Tibial nerve (tissue), 4 donors: ENCODE data around the gene MTFR1L. TPM values are rescaled to one million over a fixed set of nuclear protein-coding genes. Genes with fewer than 3 reads are reported as not detected.
A peak's percentile ranks its signal among the peaks of the same experiment; 100 is the strongest.

ENCODE experiments used
- DNase-seq, 2 donors: peaks; one replicate each; pipeline ENCODE4 v3.0.0-alpha.2; 2019; ENCODE audit warnings: low spot score in 2 of 2
- H3K27ac ChIP-seq, 4 donors: fragments of 200-600 bp; sonication (generic) in 3 of 4; one replicate each; pipeline ENCODE4 v1.5.1; 2017 to 2019; ENCODE audit warnings: mild to moderate bottlenecking in 1 of 4
- H3K27me3 ChIP-seq, 2 donors: fragments of 200-600 bp; sonication (generic) in 1 of 2; one replicate each; pipeline versions ENCODE4 v1.5.1 to v1.6.0; 2017 to 2019
- H3K36me3 ChIP-seq, 3 donors: fragments of 200-600 bp; sonication (generic); one replicate each; pipeline ENCODE4 v1.5.1; 2018 to 2019
- H3K4me1 ChIP-seq, 4 donors: fragments of 200-600 bp; sonication (generic) in 3 of 4; one replicate each; pipeline ENCODE4 v1.5.1; 2017 to 2019
- H3K4me3 ChIP-seq, 4 donors: fragments of 200-600 bp; sonication (generic) in 3 of 4; one replicate each; pipeline ENCODE4 v1.5.1; 2017 to 2019; ENCODE audit warnings: mild to moderate bottlenecking in 1 of 4, moderate library complexity in 1 of 4
- H3K9me3 ChIP-seq, 4 donors: fragments of 200-600 bp; sonication (generic) in 3 of 4; one replicate each; pipeline ENCODE4 v1.5.1; 2017 to 2019
- CTCF ChIP-seq, 5 experiments: fragments of 200-600 bp in 3 of 5; fragments of 450-650 bp in 2 of 5; sonication (generic) in 3 of 5; IDR thresholded peaks; one replicate each; pipeline ENCODE4 v1.5.1; 2016 to 2019; ENCODE audit warnings: antibody characterized with exemption in 5 of 5, mild to moderate bottlenecking in 3 of 5, moderate library complexity in 2 of 5
- EP300 ChIP-seq, 2 donors: sonication (generic); formaldehyde crosslinking; IDR thresholded peaks; one replicate each; pipeline ENCODE4 v1.6.1; 2017; ENCODE audit warnings: antibody characterized with exemption in 2 of 2, mild to moderate bottlenecking in 1 of 2
- POLR2A ChIP-seq, 2 donors: fragments of 450-650 bp; IDR thresholded peaks; one replicate each; pipeline ENCODE4 v1.6.1; 2017; ENCODE audit warnings: antibody characterized with exemption in 2 of 2, mild to moderate bottlenecking in 2 of 2, moderate library complexity in 2 of 2
- WGBS, 2 donors: methylation state at CpG; one replicate each; pipeline ENCODE4 v1.1.5; 2018; 5-methylcytosine and 5-hydroxymethylcytosine counted together
- total RNA-seq, 4 donors: library from RNA; depleted of rRNA; stranded (reverse); fragments of >200 nt; gene quantifications; one replicate each; pipeline ENCODE4 v1.1.0, GENCODE V29; 2016

MTFR1L gene
- total RNA-seq, 4 donors from 2014 or later: 65.7 to 99.4 (median 77.2) TPM

- peak overlapping the region in 3 of 4 donors; percentile 14 to 89 (median 84) for H3K27ac ChIP-seq
- H3K4me1 ChIP-seq: peaks cover 0 to 71% (median 43%) of the 10 kb centered on the region in 4 donors
- H3K36me3 ChIP-seq: peaks cover 0 to 69% (median 0%) of the 10 kb centered on the region in 3 donors
Measured at GRCh38 chr1:25808481-25809244, 11.1 kb upstream of the MTFR1L start.

GRCh38 chr1:25809283-25809926 is 10.3 kb upstream of the MTFR1L start:
- no peak for TF ChIP-seq EP300 (IDR thresholded peaks at IDR 0.05)
- no peak for TF ChIP-seq CTCF (IDR thresholded peaks at IDR 0.05)
- no peak for TF ChIP-seq POLR2A (IDR thresholded peaks at IDR 0.05)
- H3K36me3 ChIP-seq: peaks cover 0 to 76% (median 0%) of the 10 kb centered on the region in 3 donors
- peak overlapping the region in 3 of 4 donors; percentile 16 to 84 (median 27) for H3K27ac ChIP-seq
- H3K9me3 ChIP-seq: no peaks in the 10 kb centered on the region
- WGBS, 2 donors: 75 to 83% methylated on average over 18 of the region's 18 CpGs
- peaks cover 0 to 64% (median 39%) of the 10 kb centered on the region in 4 donors for H3K4me1 ChIP-seq
- no peaks in the 10 kb centered on the region for H3K27me3 ChIP-seq
- no peak overlapping the region for H3K4me3 ChIP-seq
- DNase-seq: no peak

More at GRCh38 chr1:25808481-25809244, 11.1 kb upstream of the MTFR1L start:
- no peak for TF ChIP-seq CTCF (IDR thresholded peaks at IDR 0.05)
- Histone ChIP-seq H3K27me3 (no peaks in the 10 kb centered on the region), H3K4me3 (no peak overlapping the region), H3K9me3 (no peaks in the 10 kb centered on the region)
- no peak for DNase-seq
- WGBS, 2 donors: 86 to 87% methylated on average over 34 of the region's 34 CpGs

- Histone ChIP-seq H3K4me3 (no peak overlapping the region), H3K9me3 (no peaks in the 10 kb centered on the region), H3K4me1 (peaks cover 0 to 59% (median 36%) of the 10 kb centered on the region in 4 donors), H3K36me3 (peaks cover 0 to 80% (median 0%) of the 10 kb centered on the region in 3 donors), H3K27ac (peak overlapping the region in 3 of 4 donors; percentile 16 to 84 (median 27)), H3K27me3 (no peaks in the 10 kb centered on the region)
- TF ChIP-seq CTCF (IDR thresholded peaks at IDR 0.05) (no peak), EP300 (IDR thresholded peaks at IDR 0.05) (no peak), POLR2A (IDR thresholded peaks at IDR 0.05) (no peak)
- no peak for DNase-seq
- 75 to 79% methylated on average over 5 to 7 of the region's 7 CpGs for WGBS, 2 donors
Measured at GRCh38 chr1:25809929-25810328, 9.8 kb upstream of the MTFR1L start.

GRCh38 chr1:25810341-25811299 is 9.1 kb upstream of the MTFR1L start:
- peaks cover 0 to 82% (median 0%) of the 10 kb centered on the region in 3 donors for H3K36me3 ChIP-seq
- DNase-seq: peak; percentile 59 to 80
- peaks cover 0 to 52% (median 30%) of the 10 kb centered on the region in 4 donors for H3K4me1 ChIP-seq
- H3K9me3 ChIP-seq: no peaks in the 10 kb centered on the region
- no peaks in the 10 kb centered on the region for H3K27me3 ChIP-seq
- peak; percentile 90 to 96 (median 93) for TF ChIP-seq CTCF (IDR thresholded peaks at IDR 0.05)
- peak in 1 of 2 donors; percentile 16 for TF ChIP-seq EP300 (IDR thresholded peaks at IDR 0.05)
- no peak for TF ChIP-seq POLR2A (IDR thresholded peaks at IDR 0.05)
- peak overlapping the region in 3 of 4 donors; percentile 27 to 84 (median 56) for H3K27ac ChIP-seq
- no peak overlapping the region for H3K4me3 ChIP-seq
- 35% methylated on average over 18 to 20 of the region's 21 CpGs for whole genome bisulfite sequencing, 2 donors
